GM12874 (cell line): ENCODE results near the gene WDFY4.
A peak's percentile ranks its signal among the peaks of the same experiment; 100 is the strongest.

Experiments
- TF ChIP-seq, protein P1 (sequence below): IDR thresholded peaks from 2 replicates; pipeline ENCODE4 v1.5.1; 2011; ENCODE audit warnings: low read depth, mild to moderate bottlenecking, control low read depth, low read length, moderate library complexity; ENCODE audit not compliant: insufficient read depth

WDFY4 gene

DNA sequence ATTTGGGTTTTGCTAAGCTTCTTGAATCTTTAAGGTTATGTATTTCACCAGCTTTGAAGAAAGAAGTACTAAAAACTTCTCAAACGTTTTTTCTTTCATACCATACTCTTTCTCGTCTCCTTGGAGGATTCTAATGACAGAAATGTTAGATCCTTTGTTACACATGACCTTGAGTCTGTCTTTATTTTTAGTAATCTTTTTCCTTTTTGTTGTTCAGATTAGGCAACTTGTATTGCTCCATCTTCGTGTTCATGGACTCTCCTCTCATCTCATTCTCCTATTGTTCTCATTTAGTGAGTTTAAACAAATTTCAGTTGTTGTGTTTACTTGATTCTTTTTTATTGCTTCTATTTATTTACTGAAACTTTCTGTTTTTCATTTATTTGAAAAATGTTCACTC is 73.7 kb downstream of the WDFY4 start:
- TF ChIP-seq, protein P1, sequence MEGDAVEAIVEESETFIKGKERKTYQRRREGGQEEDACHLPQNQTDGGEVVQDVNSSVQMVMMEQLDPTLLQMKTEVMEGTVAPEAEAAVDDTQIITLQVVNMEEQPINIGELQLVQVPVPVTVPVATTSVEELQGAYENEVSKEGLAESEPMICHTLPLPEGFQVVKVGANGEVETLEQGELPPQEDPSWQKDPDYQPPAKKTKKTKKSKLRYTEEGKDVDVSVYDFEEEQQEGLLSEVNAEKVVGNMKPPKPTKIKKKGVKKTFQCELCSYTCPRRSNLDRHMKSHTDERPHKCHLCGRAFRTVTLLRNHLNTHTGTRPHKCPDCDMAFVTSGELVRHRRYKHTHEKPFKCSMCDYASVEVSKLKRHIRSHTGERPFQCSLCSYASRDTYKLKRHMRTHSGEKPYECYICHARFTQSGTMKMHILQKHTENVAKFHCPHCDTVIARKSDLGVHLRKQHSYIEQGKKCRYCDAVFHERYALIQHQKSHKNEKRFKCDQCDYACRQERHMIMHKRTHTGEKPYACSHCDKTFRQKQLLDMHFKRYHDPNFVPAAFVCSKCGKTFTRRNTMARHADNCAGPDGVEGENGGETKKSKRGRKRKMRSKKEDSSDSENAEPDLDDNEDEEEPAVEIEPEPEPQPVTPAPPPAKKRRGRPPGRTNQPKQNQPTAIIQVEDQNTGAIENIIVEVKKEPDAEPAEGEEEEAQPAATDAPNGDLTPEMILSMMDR, result no peak

DNA sequence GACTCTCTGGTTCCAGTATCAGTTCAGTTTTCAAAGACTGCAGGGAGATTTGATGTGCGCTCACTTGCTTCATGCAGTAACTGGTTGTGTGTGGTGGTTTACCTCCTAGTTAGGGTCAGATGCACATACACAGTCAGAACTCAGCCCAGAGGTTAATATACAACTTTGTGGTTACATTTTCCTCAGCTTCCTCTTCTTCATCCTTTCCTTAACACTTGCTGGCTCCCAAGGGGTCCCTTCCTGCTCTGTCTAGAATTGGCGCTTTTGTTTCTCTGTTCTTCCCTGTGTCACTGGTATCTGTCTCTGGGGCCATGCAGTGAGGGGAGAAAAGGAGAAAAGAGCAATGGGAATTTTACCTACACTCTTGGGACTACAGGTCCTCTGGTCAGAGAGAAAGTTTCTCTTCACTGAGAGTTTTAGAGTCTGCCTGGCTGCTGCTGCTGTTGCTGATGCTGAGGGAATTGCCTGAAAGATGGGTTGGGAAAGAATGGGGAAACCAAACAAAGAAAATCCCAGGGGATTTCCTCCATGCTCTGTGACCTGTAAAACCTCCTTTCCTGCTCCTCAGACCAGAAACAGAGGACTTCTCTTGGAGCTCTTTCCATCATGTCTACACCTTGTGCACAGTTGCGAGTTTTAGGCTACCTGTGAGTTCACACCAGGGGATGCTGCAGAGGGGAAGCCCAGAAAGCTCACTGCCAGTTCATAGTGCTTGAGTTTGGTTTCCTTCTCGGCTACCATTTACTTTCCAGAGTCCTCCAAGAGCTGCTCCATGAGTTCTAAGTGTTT is 74.6 kb downstream of the WDFY4 start:
- TF ChIP-seq, protein P1, result no peak

DNA sequence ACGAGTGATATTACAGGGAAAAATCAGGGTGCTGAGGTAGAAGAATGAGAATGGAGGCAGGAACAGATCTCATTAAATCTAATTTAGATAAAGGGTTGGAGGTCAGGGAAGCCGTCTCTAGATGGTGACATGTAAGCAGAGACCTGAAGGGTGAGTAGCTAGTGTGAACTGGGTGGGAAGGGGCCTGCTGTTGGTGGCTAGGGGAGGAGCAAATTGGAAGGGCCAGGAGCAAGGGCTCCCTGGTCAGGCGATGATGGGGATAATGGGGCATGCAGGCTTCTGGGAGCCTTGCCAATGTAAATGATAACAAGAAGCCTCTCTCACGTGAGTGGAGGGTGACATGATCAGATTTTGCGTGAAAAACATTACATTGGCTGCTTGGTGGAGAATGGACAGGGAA is 76.3 kb downstream of the WDFY4 start:
- TF ChIP-seq, protein P1, result no peak

DNA sequence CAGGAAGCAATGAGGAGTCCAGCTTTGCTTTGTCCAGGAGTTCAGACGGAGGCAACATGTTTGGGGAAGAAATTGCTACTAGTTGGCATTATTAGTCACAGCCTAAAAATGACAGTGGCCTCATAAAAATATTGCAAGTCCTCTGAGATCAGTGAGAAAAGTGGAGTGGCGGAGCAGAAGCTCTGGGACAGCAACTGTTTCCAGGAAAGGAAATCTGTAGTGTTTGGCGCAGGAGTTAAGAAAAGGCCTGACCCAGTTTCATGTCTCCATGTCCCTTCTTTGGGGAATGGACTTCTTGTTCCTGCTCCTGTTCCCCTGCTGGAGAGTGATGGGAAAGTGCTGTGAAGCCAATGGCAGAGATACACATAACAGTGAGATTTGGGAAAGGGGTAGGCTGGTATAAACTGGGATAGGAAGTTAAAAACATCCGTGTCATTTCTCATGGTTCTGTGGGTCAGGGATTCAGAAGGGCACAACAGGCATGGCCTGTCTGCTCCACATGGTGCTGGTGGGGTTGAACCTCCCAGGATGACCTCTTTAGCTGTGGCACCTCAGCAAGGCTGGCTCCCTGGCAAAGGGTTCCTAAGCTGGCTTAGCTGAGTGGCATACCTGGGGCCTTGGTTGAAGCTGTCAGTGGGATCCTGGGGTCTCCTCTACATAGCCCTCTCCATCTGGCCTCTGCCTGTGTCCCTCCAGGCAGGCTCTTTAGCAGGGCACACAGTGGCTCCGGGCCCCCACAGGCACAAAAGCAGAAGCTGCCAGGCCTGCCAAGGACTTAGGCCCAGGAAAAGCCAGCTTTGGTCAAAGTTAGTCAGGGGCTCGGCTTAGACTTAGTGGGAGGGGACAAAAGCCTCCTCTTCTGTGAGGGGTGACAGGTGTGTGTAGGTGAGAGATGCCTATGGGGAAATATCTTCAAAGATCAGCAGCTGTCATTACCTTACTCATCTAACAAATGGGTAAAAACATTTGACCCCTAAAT is 77.7 kb downstream of the WDFY4 start:
- TF ChIP-seq, protein P1, result no peak

- TF ChIP-seq, protein P1, result no peak
Measured at GRCh38 chr10:48763403-48763965, 78.8 kb downstream of the WDFY4 start.

DNA sequence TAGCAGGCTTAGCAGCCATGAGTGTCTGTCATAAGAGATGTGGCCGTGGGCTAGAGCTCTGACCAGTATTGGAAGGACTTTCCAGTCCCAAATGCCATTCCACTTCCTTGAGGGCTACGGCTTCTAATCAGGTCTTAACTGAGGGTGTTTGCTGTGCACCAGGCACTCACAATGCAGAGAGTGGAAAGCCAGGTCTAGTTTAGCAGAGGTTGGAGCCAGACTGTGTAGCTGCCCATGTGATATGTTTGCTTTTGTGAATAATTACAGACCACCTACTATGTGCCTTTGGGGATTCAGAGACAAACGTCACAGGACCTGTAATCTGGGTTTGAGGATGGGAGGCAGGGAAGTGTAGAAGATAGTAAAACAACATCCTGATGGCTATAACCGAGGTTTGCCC is 79.8 kb downstream of the WDFY4 start:
- TF ChIP-seq, protein P1, result no peak

- TF ChIP-seq, protein P1, result peak; percentile 35; the same call in 1 of the 2 replicates
Measured at GRCh38 chr10:48765039-48765438, 80.4 kb downstream of the WDFY4 start.
